IPS-20b (cell line): ENCODE results near the gene C8G.

Experiments
- H3K27ac ChIP-seq: one replicate; pipeline ENCODE4 v1.5.1; 2013; ENCODE audit warnings: low read length
- H3K27me3 ChIP-seq: 2 replicates; pipeline ENCODE4 v1.6.1; 2013; ENCODE audit warnings: mild to moderate bottlenecking, low read length, inconsistent platforms; ENCODE audit not compliant: insufficient read depth
- H3K36me3 ChIP-seq: 2 replicates; pipeline ENCODE4 v1.6.1; 2013; ENCODE audit warnings: low read depth, mild to moderate bottlenecking, inconsistent platforms, low read length, moderate library complexity; ENCODE audit not compliant: insufficient read depth
- H3K4me1 ChIP-seq: 2 replicates; pipeline ENCODE4 v1.6.1; 2013; ENCODE audit warnings: mild to moderate bottlenecking, control low read depth, inconsistent platforms, low read length, moderate library complexity; ENCODE audit not compliant: insufficient read depth
- H3K4me3 ChIP-seq: 2 replicates; pipeline ENCODE4 v1.5.1; 2013; ENCODE audit warnings: mild to moderate bottlenecking, low read length, inconsistent platforms
- H3K9ac ChIP-seq: 2 replicates; pipeline ENCODE4 v1.6.1; 2013; ENCODE audit warnings: low read depth, mild to moderate bottlenecking, inconsistent platforms, low read length, moderate library complexity
- H3K9me3 ChIP-seq: 2 replicates; pipeline ENCODE4 v1.6.1; 2013; ENCODE audit warnings: mild to moderate bottlenecking, low read depth, low read length, inconsistent platforms; ENCODE audit not compliant: insufficient read depth

The C8G gene

GRCh38 chr9:136944212-136944518 lies 878 bp upstream of the C8G start:
- Histone ChIP-seq H3K9ac (peak overlapping the region; percentile 65; the same call in 1 of the 2 replicates), H3K4me1 (no peaks in the 10 kb centered on the region), H3K9me3 (no peaks in the 10 kb centered on the region), H3K27ac (no peak overlapping the region), H3K36me3 (peaks cover 26% of the 10 kb centered on the region), H3K27me3 (no peaks in the 10 kb centered on the region), H3K4me3 (peak overlapping the region; percentile 76)

GRCh38 chr9:136945333-136946227 lies 537 bp downstream of the C8G start:
- Histone ChIP-seq H3K27me3 (no peaks in the 10 kb centered on the region), H3K9ac (no peak overlapping the region), H3K4me1 (peaks cover 4% of the 10 kb centered on the region; the same call in 1 of the 2 replicates), H3K27ac (no peak overlapping the region), H3K9me3 (no peaks in the 10 kb centered on the region), H3K36me3 (peaks cover 13% of the 10 kb centered on the region), H3K4me3 (no peak overlapping the region)

- H3K36me3 ChIP-seq: peaks cover 6% of the 10 kb centered on the region
- H3K4me3 ChIP-seq: no peak overlapping the region
- H3K9me3 ChIP-seq: no peaks in the 10 kb centered on the region
- H3K9ac ChIP-seq: no peak overlapping the region
- peaks cover 5% of the 10 kb centered on the region; the same call in 1 of the 2 replicates for H3K4me1 ChIP-seq
- no peak overlapping the region for H3K27ac ChIP-seq
- no peaks in the 10 kb centered on the region for H3K27me3 ChIP-seq
Observed at GRCh38 chr9:136946228-136947027, 1.4 kb downstream of the C8G start.

GRCh38 chr9:136947028-136947891 lies 2.2 kb downstream of the C8G start:
- H3K4me1 ChIP-seq: peaks cover 5% of the 10 kb centered on the region; the same call in 1 of the 2 replicates

GRCh38 chr9:136947955-136948510 lies 3.0 kb downstream of the C8G start:
- H3K27me3 ChIP-seq: no peaks in the 10 kb centered on the region
- no peak overlapping the region for H3K9ac ChIP-seq
- no peaks in the 10 kb centered on the region for H3K9me3 ChIP-seq
- H3K27ac ChIP-seq: no peak overlapping the region
- H3K36me3 ChIP-seq: no peaks in the 10 kb centered on the region
- H3K4me1 ChIP-seq: peaks cover 5% of the 10 kb centered on the region; the same call in 1 of the 2 replicates
- no peak overlapping the region for H3K4me3 ChIP-seq

More at GRCh38 chr9:136947028-136947891, 2.2 kb downstream of the C8G start:
- H3K27me3 ChIP-seq: no peaks in the 10 kb centered on the region
- H3K9ac ChIP-seq: no peak overlapping the region
- no peak overlapping the region for H3K27ac ChIP-seq
- H3K4me3 ChIP-seq: no peak overlapping the region
- H3K36me3 ChIP-seq: no peaks in the 10 kb centered on the region; the same call in 1 of the 2 replicates
- H3K9me3 ChIP-seq: no peaks in the 10 kb centered on the region

- H3K27ac ChIP-seq: no peak overlapping the region
Observed at GRCh38 chr9:136949239-136949816, 4.3 kb downstream of the C8G start.

GRCh38 chr9:136949817-136950655 lies 5.0 kb downstream of the C8G start:
- no peaks in the 10 kb centered on the region for H3K36me3 ChIP-seq
- peaks cover 5% of the 10 kb centered on the region; the same call in 1 of the 2 replicates for H3K4me1 ChIP-seq

More at GRCh38 chr9:136949239-136949816, 4.3 kb downstream of the C8G start:
- no peaks in the 10 kb centered on the region for H3K27me3 ChIP-seq
- peak overlapping the region; percentile 74; the same call in 1 of the 2 replicates for H3K9ac ChIP-seq
- H3K4me3 ChIP-seq: peak overlapping the region; percentile 58; the same call in 1 of the 2 replicates
- H3K36me3 ChIP-seq: no peaks in the 10 kb centered on the region
- H3K4me1 ChIP-seq: peaks cover 5% of the 10 kb centered on the region; the same call in 1 of the 2 replicates
- H3K9me3 ChIP-seq: no peaks in the 10 kb centered on the region

GRCh38 chr9:136950656-136951276 lies 5.7 kb downstream of the C8G start:
- no peaks in the 10 kb centered on the region for H3K27me3 ChIP-seq
- peak overlapping the region; percentile 58 for H3K4me3 ChIP-seq
- H3K9me3 ChIP-seq: no peaks in the 10 kb centered on the region
- peak overlapping the region; percentile 74; the same call in 1 of the 2 replicates for H3K9ac ChIP-seq
- peak overlapping the region; percentile 79 for H3K27ac ChIP-seq
- peaks cover 5% of the 10 kb centered on the region; the same call in 1 of the 2 replicates for H3K4me1 ChIP-seq
- H3K36me3 ChIP-seq: no peaks in the 10 kb centered on the region

More at GRCh38 chr9:136949817-136950655, 5.0 kb downstream of the C8G start:
- peak overlapping the region; percentile 79 for H3K27ac ChIP-seq
- H3K27me3 ChIP-seq: no peaks in the 10 kb centered on the region
- H3K4me3 ChIP-seq: peak overlapping the region; percentile 58
- H3K9ac ChIP-seq: peak overlapping the region; percentile 74; the same call in 1 of the 2 replicates
- no peaks in the 10 kb centered on the region for H3K9me3 ChIP-seq

GRCh38 chr9:136951541-136952320 lies 6.7 kb downstream of the C8G start, which contains the start of gene LCN12:
LCN12 (plus strand) TSS chr9:136952273; CDS start chr9:136952328, 55 bp downstream.
- no peak within 1 kb of the TSS for H3K4me3 ChIP-seq
- H3K27ac ChIP-seq: no peak within 1 kb of the TSS

More at GRCh38 chr9:136951541-136952320, 6.7 kb downstream of the C8G start, which contains the start of gene LCN12:
- Histone ChIP-seq H3K9me3 (no peaks in the 10 kb centered on the region), H3K4me1 (peaks cover 5% of the 10 kb centered on the region; the same call in 1 of the 2 replicates), H3K27me3 (no peaks in the 10 kb centered on the region), H3K9ac (no peak within 1 kb of the TSS), H3K36me3 (no peaks in the 10 kb centered on the region)
